GM19023 (cell line): ENCODE results near the gene MOB3A.
"Not testable (repeated sequence)": the region's sequence is repeated elsewhere in the genome, so short reads cannot be mapped to it uniquely, and the experiment has no call there.

Source experiments
- ATAC-seq: cut with Tn5 transposase; IDR thresholded peaks from one replicate; pipeline ENCODE4 v1.9.1; 2021; ENCODE audit warnings: mild to moderate bottlenecking, moderate library complexity; ENCODE audit not compliant: unreplicated experiment

MOB3A gene

DNA sequence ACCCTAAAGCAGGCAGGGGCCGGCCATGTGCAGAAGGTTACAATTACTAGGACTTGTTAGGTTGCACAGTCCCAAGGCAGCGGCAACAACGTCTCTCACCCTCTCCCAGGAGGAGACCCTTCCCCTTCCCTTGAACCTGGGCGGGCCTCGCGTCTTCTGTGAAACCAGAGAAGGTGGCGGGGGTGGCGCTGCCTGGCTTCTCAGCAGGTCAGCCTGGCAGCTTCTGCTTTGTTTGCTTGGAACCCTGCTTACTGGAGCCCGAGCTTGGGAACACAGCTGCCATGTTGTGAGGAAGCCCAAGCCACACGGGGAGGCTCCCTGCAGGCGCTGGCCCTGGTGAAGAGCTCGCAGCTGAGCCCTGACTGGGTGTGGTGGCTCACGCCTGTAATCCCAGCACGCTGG is 60.5 kb downstream of the MOB3A start:
- ATAC-seq, result no peak

DNA sequence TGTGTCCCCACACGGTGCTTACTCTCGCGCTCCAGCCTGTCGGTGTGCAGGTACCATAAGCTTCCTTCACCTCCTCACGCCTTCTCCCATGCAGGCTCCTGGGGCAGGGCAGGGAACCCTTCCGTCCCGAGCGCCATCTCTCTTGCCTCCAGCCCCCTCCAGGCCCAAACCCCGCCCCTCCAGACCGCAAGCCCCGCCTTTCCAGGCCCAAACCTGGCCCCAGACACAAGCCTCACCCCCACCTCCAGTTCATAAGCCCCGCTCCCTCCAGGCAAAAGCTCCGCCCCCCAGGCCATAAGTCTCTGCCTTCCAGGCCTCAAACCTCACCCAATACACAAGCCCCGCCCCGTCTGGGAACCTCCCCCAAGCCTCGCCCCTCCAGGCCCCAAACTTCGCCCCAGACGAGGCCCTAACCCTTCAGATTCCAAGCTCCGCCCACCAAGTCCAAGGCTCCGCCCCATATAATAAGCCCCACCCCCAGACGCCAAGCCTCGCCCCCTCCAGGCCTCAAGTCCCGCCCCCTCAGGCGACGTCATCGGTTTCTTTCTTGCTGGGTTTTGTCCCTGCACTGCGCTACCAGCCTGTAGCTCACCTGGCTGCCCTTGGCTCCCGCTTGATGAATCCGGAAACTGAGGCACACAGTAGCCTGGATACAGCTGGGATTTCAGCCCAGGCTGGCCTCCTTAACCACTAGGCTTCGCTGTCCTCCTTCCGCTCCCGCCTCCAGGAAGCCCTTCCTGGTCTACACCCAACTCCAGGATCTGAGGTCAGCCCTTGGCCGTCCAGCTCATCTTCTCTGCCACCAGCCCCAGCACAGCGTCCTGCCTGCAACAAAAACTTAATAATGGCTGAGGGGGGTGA is 61.2 kb downstream of the MOB3A start:
- ATAC-seq, result no peak

DNA sequence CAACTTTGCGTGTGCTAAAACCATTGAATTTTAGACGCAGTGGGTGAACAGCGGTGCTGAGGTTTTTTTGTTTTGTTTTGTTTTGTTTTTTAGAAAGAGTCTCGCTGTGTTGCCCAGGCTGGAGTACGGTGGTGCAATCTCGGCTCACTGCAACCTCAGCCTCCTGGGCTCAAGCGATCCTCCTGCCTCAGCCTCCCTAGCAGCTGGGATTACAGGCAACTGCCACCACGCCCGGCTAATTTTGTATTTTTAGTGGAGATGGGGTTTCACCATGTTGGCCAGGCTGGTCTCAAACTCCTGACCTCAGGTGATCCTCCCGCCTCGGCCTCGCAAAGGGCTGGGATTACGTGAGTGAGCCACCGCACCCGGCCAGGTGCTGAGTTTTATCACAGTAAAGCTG is 61.9 kb downstream of the MOB3A start:
- not testable (repeated sequence) for ATAC-seq

DNA sequence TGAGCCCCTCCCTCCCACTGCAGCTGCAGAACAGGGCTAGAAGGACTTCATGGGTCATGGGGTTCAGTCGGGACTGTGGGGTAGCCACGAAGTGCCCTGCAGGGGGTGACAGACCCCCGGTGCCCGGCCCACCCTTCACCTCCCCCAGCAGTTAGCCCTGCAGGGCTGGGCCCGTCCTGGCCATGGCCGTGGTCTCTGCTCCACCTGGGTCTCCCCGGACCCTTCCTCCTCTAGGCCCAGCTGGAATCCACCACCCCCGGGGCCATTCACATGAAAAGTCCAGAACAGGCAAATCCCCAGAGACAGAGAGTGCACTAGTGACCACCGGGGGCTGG is 62.3 kb downstream of the MOB3A start:
- no peak for ATAC-seq

DNA sequence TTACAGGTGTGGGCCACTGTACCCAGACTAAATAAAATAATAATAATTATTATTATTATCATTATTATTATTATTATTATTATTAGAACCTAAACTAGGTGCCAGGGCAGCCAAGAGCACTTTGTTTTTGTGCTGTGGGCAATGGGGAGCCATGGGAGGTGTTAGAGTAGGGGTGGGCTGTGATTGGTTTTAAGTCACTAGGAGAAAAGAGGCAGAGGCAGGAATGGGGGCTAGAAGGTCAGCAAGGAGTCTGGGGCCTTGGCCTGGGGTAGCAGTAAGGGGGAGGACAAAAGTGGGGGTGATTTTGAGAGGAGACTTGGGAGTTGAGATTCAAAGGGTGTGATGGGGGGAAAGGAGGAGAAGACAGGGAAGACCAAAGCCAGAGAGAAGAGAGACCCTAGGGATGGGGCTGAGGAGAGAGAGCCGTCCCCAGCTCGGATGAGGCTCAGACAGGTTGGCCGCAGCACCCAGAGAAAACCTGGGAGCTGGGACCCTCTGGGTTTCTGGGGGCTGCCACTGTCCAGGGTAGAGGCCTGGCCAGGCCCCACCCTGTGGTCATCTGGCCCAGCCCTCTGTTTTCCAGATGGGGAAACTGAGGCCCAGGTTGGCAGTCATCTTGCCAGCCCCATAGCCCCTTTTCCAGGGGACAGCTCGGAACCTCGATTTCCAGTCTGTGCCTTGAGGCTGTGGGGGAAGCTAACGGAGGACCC is 62.9 kb downstream of the MOB3A start:
- no peak for ATAC-seq

DNA sequence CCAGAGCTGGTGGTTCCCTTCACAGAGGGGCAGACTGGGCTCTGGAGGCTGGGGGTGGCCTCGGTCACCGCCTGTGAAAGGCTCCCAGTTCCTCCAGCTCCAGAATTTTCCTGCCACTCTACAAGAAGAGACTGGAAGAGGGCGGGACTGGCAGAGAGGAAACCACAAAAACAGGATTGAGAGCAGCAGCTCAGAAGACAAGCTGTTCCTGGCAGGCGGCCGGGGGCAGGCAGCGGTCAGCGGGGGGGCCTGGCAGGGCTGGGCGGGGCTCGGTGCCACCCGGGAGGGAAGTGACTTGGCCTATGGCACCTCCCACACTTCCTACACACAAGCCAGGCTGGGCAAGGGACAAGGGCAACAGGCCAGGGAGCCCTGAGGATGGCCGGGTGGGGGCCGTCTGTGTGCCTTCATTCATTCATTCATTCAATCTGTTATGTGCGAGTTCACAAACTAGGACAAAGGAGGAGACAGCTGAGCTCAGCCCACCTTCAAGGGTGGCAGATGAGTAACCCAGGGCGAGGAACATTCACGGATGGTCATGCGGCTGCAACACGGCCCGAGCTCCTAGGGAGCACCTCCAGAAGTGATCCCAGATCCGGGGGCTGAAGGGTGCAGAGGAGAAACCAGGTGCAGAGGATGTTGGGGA is 63.7 kb downstream of the MOB3A start:
- ATAC-seq, result no peak

DNA sequence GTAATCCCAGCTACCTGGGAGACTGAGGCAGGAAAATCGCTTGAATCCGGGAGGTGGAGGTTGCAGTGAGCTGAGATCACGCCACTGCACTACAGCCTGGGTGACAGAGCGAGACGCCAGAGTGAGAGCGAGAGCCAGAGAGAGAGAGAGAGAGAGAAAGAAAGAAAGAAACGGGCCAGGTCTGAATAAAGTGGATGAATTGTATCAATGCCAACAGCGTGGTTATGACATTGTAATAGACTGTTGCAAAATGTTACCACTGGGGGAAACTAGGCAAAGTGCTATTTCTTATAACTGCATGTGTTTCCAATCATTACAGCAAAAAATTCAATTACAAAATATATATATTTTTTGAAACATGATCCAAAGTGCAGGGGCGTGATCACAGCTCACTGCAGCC is 68.8 kb downstream of the MOB3A start:
- no peak for ATAC-seq

DNA sequence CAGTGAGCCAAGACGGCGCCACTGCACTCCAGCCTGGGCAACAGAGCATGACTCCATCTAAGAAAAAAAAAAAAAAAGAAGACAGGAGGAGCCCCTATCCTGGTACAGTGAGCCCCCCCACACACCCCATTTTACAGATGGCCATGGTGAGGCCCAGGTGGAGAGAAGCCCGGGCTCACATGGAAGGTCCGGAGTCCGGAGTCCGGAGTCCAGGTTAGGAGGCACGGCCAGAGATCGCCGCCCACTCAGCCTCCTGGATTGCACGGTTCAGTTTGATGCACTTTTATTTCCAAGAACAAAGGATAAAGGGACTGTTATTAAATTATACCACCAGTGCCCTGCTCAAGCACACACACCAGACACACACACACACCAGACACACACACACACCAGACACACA is 69.4 kb downstream of the MOB3A start:
- no peak for ATAC-seq

DNA sequence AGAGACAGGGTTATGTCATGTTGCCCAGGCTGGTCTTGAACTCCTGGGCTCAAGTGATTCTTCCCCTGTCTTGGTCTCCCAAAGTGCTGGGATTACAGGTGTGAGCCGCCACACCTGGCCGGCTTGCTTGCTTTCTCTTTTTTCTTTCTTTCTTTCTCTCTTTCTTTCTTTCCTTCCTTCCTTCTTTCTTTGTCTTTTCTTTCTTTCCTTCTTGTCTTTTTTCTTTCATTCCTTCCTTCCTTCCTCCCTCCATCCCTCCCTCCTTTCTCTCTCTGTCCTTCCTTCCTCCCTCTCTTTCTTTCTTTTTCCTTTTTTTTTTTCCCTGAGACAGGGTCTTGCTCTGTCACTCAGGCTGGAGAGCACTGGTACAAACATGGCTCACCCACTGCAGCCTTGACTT is 73.8 kb downstream of the MOB3A start:
- no peak for ATAC-seq

DNA sequence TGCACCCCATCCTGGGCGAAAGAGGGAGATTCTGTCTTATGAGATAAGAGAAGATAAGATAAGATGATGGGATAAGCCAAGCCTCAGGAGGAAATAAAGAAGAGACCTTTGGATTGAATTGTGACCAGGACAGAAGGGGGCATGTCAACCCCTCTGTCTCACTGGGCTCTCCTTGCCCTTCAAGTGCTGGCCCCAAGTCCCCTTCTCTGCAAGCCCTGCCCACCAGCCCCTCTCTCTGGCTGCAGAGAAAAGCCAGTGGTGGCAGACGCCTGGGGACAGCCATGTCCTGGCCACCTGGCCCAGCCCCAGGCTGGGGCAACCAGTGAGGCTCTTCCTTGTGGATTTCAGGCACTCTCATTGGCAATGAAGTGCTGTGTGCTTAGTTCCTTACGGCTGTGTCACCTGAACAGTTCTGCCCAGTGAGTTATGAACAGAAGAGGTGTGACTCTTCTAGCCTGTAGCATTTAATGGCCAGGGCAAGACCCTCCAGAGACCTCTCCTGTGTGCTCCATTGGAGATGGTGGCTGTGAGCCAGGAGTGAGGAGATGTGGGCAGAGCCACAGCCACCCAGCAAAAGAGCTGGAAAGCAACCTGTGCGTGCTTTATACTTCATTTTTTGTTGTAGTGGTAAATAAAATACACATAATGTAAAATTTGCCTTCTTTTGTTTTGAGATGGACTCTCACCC is 74.5 kb downstream of the MOB3A start:
- no peak for ATAC-seq
